ENCODE data around the gene ADGRD1.
"Not testable (repeated sequence)": the region's sequence is repeated elsewhere in the genome, so short reads cannot be mapped to it uniquely, and the experiment has no call there.

Gene ADGRD1

DNA sequence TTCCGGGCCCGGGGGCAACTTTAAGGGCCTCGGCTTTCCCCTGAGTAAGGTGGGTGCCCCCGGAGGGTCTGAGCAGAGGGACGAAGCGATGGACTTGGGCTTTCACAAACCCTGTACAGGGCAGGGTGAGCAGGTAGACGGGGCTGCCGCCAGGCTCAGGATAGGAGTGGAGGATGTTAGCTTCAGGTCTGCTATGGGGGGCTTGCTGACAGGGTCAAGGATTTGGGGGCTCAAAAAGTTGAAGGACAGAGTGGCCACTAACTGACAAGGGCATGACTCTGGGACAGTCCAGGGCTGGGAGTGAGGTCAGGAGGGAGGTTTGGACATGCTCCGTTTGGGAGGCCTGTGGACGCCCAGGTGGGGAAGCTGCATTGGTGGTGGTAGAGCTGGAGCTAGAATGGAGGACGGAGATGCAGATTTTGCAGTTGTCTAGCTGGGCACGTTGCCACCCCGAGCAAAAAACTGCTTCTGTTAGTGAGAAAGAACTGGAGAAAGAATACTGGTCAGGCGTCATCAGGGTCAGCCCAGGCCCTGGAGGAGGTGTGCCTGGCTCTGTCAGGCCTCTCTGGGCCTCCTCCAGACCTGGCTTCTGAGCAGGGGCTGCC, 113.3 kb downstream of the ADGRD1 start:
- H3K9me3 ChIP-seq (ENCODE audit: control insufficient read depth, low read length), result no peaks in the 10 kb centered on the region
- no peak overlapping the region for H3K9ac ChIP-seq (ENCODE audit: low read length)
- H3K4me3 ChIP-seq (ENCODE audit: low read length), result no peak overlapping the region
- no peaks in the 10 kb centered on the region for H3K27me3 ChIP-seq (replicated peaks; ENCODE audit: control insufficient read depth, insufficient read depth, low read length)
- no peaks in the 10 kb centered on the region for H3K4me1 ChIP-seq (ENCODE audit: control insufficient read depth, insufficient read depth, low read length)
- DNase-seq (ENCODE audit: low read depth), result no peak
- H3K36me3 ChIP-seq (ENCODE audit: control insufficient read depth, insufficient read depth, low read length, severe bottlenecking), result no peaks in the 10 kb centered on the region

DNA sequence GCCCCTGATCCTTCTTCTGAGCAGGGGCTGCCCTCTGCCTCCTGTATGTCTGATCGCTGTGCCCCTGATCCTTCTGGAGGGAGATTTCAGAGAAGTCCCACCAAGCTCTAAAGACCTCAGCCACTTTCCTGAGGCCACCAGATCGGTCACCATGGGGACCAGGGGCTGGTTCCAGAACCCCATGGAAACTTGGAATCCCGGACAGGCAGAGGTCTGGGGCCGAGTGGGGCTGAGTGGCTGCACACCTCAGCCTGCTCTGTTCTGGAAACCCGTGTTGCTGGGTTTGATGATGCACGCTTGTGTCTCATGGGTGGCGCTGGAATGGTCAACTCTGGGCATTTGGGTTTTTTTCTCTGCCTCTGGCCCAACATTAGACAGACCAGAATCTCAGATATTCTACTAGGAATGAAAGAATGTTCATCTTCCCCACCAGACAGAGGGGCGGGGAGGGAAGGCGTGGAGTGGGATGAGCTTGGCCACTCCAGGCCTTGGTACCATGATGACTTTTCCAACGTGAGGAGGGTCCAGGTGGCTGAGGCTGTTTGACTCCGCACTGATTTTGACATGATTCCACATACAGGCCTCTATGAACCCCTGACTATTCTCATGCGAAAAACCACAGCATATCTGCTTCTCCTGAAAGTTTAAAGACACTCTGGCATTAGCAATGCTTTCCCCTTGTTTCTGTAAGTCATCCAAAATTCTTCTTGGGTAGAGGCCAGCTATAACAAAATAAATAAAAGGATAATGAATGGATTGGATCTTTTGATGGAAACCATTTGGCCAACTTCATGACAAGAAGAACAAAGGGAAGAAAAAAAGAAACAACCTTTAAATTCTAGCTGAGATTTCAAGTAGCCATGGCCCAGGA, 114.5 kb downstream of the ADGRD1 start:
- Histone ChIP-seq H3K9ac (ENCODE audit: low read length) (no peak overlapping the region), H3K4me3 (ENCODE audit: low read length) (no peak overlapping the region), H3K36me3 (ENCODE audit: control insufficient read depth, insufficient read depth, low read length, severe bottlenecking) (no peaks in the 10 kb centered on the region), H3K9me3 (ENCODE audit: control insufficient read depth, low read length) (no peaks in the 10 kb centered on the region), H3K27me3 (replicated peaks; ENCODE audit: control insufficient read depth, insufficient read depth, low read length) (no peaks in the 10 kb centered on the region), H3K4me1 (ENCODE audit: control insufficient read depth, insufficient read depth, low read length) (no peaks in the 10 kb centered on the region)
- DNase-seq (ENCODE audit: low read depth), result no peak

DNA sequence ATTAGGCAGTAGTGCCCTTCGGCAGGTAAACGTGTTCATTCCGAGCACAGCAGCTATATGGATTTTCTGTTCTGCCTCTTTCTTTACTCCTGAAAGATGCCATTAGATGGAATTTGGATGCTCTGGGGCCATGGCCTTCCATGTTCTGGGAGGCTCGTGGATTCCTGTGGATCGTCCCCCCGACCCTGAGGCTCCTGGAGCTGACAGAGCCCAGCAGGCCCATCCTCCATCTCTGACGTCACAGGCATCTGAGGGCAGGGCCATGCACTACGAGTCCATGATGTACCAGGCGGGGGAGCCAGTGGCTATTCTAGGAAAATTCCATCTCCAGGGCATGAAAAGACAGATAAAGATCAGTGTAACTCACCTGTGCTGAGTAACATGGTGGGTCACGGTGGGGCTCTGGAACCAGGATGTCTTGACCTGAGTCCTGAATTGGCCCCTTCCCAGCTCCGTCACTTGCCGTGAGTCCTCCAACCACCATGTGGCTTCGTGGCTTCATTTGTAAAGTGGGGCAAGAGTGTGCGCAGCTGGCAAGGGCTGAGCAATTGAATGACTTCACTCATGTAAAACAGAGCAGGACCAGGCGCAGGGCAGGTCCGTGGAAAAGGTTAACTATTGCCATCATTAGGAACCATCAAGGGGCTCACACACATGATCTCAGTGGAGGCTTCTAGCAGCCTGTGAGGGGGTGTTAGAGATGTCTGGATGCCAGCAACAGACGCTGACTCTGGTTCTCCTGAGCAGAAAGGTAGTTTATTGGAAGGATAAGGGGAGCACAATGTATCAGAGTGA, 115.4 kb downstream of the ADGRD1 start:
- H3K4me3 ChIP-seq (ENCODE audit: low read length); H3K36me3 ChIP-seq (ENCODE audit: control insufficient read depth, insufficient read depth, low read length, severe bottlenecking); H3K4me1 ChIP-seq (ENCODE audit: control insufficient read depth, insufficient read depth, low read length); H3K9ac ChIP-seq (ENCODE audit: low read length); H3K27me3 ChIP-seq (replicated peaks; ENCODE audit: control insufficient read depth, insufficient read depth, low read length); H3K9me3 ChIP-seq (ENCODE audit: control insufficient read depth, low read length); DNase-seq (ENCODE audit: low read depth): not testable (repeated sequence)

DNA sequence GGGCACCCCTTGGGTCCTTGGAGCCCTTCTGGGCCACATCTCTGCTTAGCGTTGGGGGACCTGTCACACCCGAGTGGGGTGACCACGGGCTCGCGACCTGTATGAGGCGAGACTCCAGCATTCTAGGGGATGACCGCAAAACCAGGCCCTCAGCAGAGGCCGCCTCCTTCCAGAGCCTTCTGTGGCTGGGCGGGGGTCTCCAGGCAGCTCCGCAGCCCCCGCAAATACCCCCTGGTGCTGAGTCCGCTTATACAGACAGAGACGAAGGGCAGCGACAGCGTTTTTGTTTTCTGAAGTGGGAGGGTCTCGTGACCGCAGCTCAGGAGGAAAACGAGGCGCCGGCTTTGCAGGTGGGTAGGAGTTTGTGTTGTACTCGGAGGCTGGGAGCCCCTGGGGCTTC, 116.4 kb downstream of the ADGRD1 start:
- H3K4me3 ChIP-seq (ENCODE audit: low read length); H3K36me3 ChIP-seq (ENCODE audit: control insufficient read depth, insufficient read depth, low read length, severe bottlenecking); DNase-seq (ENCODE audit: low read depth); H3K9ac ChIP-seq (ENCODE audit: low read length); H3K27me3 ChIP-seq (replicated peaks; ENCODE audit: control insufficient read depth, insufficient read depth, low read length); H3K4me1 ChIP-seq (ENCODE audit: control insufficient read depth, insufficient read depth, low read length); H3K9me3 ChIP-seq (ENCODE audit: control insufficient read depth, low read length): not testable (repeated sequence)

DNA sequence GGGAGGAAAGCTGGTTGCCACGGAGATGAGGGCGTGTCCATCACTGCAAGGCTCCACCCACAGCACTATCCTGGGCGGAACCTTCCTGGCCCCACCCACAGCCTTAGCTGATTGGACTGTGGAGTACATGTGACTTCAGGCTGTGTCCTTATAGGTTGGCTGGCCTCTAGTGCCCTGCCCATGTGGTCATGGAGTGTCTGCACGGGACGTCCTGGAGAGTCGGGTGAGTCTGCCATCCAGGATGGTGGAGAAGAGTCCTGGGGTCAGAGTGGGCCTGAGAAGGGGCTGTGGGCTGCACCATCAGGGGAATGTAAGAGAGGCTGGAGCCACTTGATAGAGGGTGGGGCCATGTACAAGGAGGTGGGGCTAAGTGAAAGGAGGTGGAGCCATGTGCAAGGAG, 117.0 kb downstream of the ADGRD1 start:
- not testable (repeated sequence) for H3K27me3 ChIP-seq (replicated peaks; ENCODE audit: control insufficient read depth, insufficient read depth, low read length); H3K4me3 ChIP-seq (ENCODE audit: low read length); H3K36me3 ChIP-seq (ENCODE audit: control insufficient read depth, insufficient read depth, low read length, severe bottlenecking); DNase-seq (ENCODE audit: low read depth); H3K9ac ChIP-seq (ENCODE audit: low read length); H3K9me3 ChIP-seq (ENCODE audit: control insufficient read depth, low read length); H3K4me1 ChIP-seq (ENCODE audit: control insufficient read depth, insufficient read depth, low read length)

DNA sequence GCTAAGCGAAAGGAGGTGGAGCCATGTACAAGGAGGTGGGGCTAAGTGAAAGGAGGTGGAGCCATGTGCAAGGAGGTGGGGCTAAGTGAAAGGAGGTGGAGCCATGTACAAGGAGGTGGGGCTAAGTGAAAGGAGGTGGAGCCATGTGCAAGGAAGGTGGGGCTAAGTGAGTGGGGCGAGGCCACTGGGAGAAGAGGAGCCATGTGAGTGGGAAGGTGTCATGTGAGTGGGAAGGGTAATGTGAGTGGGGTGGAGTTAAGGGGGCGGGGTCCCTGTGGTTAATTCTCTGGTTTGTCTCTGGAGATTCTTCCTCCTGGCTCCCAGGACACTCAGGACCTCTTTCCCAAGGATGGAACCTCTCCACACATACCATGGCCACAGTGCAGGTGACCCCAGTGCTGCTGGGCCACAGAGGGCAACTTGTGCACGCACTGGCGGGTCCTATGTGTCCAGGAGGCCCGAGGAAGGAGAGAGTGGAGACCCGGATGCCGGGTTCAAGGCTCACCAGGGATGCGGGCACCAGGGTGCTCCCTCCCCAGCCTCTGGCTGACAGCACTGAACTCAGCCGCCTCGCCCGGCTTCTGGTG, 117.6 kb downstream of the ADGRD1 start:
- not testable (repeated sequence) for H3K4me1 ChIP-seq (ENCODE audit: control insufficient read depth, insufficient read depth, low read length); H3K9ac ChIP-seq (ENCODE audit: low read length); DNase-seq (ENCODE audit: low read depth); H3K4me3 ChIP-seq (ENCODE audit: low read length); H3K9me3 ChIP-seq (ENCODE audit: control insufficient read depth, low read length); H3K36me3 ChIP-seq (ENCODE audit: control insufficient read depth, insufficient read depth, low read length, severe bottlenecking); H3K27me3 ChIP-seq (replicated peaks; ENCODE audit: control insufficient read depth, insufficient read depth, low read length)

DNA sequence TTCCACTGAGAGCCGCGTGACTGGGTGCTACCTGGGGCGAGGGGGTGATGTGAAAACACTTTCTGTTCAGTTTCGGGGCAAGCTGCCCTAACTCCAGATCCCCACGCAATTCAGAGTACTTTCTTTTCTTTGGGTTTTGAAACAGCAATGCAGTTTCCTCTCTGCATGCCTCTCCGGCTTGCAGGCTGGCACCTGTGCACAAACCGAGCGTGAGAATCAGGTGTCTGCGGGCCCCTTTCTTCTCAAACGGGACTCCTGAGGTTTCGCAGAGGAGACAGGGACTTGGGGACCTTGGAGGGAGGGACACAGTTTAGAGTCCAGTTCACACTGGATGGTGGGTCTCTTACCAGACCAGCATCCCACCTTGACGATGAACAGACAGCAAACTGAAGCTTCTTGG, 118.2 kb downstream of the ADGRD1 start:
- H3K9ac ChIP-seq (ENCODE audit: low read length); H3K36me3 ChIP-seq (ENCODE audit: control insufficient read depth, insufficient read depth, low read length, severe bottlenecking); H3K4me1 ChIP-seq (ENCODE audit: control insufficient read depth, insufficient read depth, low read length); H3K27me3 ChIP-seq (replicated peaks; ENCODE audit: control insufficient read depth, insufficient read depth, low read length); H3K9me3 ChIP-seq (ENCODE audit: control insufficient read depth, low read length); H3K4me3 ChIP-seq (ENCODE audit: low read length); DNase-seq (ENCODE audit: low read depth): not testable (repeated sequence)

DNA sequence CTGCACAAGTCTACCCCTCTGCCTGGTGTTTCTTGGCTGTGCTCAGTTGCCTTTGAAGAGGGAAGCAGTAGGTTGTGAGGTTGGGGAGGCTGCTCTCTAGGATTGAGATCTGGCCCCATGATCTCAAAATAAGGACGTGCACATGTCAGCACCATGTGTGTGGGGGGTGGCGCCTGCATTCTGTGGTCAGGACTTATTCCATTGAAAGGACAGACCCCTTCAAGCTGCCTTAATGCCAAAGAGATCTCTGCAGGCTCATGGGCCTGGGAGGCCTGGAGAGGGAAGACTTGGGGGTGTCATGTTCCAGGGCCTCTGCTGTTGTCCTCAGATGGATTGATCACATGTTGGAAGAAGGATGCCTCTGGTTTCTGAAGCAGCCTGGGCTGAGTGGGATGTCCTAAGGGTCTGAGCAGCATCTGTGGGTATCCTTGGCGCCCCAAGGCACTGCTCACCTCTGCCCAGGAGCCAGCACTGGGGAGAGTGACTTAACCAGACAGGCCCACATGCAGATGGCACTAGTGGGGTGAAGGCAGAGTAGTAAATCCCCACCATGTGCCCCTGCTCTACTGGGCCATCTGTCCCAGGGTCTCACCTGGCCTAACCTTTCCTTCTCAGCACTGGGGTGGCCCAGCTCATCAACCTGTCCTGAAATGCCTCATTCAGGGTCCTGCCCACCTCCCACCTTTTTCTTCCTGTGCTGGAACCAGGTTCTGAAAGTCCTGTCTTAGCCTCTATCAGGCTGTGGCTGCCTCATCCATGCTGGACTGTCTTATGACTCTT, 118.9 kb downstream of the ADGRD1 start:
- no peak for DNase-seq (ENCODE audit: low read depth)

DNA sequence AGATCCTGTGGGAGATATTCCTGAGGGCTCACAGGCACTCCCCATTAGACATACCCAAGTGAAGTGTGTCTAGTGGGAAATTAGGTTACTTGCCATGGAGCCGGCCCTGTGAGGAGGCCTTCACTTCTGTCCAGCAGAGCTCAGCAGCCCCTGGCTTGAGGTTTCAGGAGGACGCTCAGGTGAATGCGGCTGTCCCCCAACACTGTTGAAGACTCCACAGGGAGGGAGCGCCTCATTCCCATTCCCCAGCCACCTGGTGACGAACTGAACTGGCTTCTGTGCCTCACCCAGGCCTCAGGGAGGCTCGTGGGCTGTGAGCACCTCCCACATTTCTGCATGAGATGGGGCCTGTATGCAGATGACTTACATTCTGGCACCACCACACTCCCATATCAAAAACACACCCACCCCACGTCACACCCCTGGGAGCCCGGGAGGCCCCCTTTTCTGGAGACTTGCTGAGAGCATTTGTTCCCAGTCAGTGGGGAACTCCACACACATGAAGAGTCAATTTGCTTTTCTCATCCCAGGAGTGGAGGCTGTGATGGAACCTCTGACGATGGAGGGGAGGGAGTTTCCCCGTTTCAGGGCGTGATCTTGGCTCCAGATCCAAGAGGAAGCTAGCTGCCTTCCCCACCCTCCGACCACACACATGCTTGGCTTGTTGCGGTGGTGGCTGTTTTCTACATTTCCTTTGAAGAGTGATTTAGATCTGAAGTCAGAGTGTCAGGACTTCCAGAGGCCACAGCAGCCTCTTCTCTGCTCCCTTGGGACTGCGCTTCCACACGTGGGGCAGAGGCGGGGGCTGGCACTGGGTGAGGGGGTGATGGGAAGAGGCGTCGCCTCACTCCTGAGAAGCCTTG, 120.7 kb downstream of the ADGRD1 start:
- no peaks in the 10 kb centered on the region for H3K9me3 ChIP-seq (ENCODE audit: control insufficient read depth, low read length)
- no peaks in the 10 kb centered on the region for H3K36me3 ChIP-seq (ENCODE audit: control insufficient read depth, insufficient read depth, low read length, severe bottlenecking)
- H3K4me3 ChIP-seq (ENCODE audit: low read length), result no peak overlapping the region
- DNase-seq (ENCODE audit: low read depth), result no peak
- H3K27me3 ChIP-seq (replicated peaks; ENCODE audit: control insufficient read depth, insufficient read depth, low read length), result no peaks in the 10 kb centered on the region
- no peak overlapping the region for H3K9ac ChIP-seq (ENCODE audit: low read length)
- H3K4me1 ChIP-seq (ENCODE audit: control insufficient read depth, insufficient read depth, low read length), result peaks cover 3% of the 10 kb centered on the region

More for the DNA sequence above, 118.9 kb downstream of the ADGRD1 start:
- Histone ChIP-seq H3K4me3 (ENCODE audit: low read length) (no peak overlapping the region), H3K27me3 (replicated peaks; ENCODE audit: control insufficient read depth, insufficient read depth, low read length) (no peaks in the 10 kb centered on the region), H3K9ac (ENCODE audit: low read length) (no peak overlapping the region), H3K9me3 (ENCODE audit: control insufficient read depth, low read length) (no peaks in the 10 kb centered on the region), H3K36me3 (ENCODE audit: control insufficient read depth, insufficient read depth, low read length, severe bottlenecking) (no peaks in the 10 kb centered on the region), H3K4me1 (ENCODE audit: control insufficient read depth, insufficient read depth, low read length) (peaks cover 3% of the 10 kb centered on the region)

- no peak for DNase-seq (ENCODE audit: low read depth)
- Histone ChIP-seq H3K4me3 (ENCODE audit: low read length) (no peak overlapping the region), H3K9me3 (ENCODE audit: control insufficient read depth, low read length) (no peaks in the 10 kb centered on the region), H3K9ac (ENCODE audit: low read length) (no peak overlapping the region), H3K27me3 (replicated peaks; ENCODE audit: control insufficient read depth, insufficient read depth, low read length) (no peaks in the 10 kb centered on the region), H3K4me1 (ENCODE audit: control insufficient read depth, insufficient read depth, low read length) (peaks cover 3% of the 10 kb centered on the region), H3K36me3 (ENCODE audit: control insufficient read depth, insufficient read depth, low read length, severe bottlenecking) (no peaks in the 10 kb centered on the region)
Measured at GRCh38 chr12:131075194-131075593, 121.5 kb downstream of the ADGRD1 start.
